PC-3 (cell line): Measurements from ENCODE around the gene DCDC2B.

Experiments used
- CTCF ChIP-seq: fragments of 300-600 bp; sonication (generic); conservative IDR thresholded peaks from 2 replicates; pipeline ENCODE4 v1.5.1; 2017; ENCODE audit warnings: antibody characterized with exemption, low read depth, mild to moderate bottlenecking, low read length
- EZH2 ChIP-seq: fragments of 300-600 bp; sonication (generic); IDR thresholded peaks from one replicate; pipeline ENCODE4 v1.6.1; 2017; ENCODE audit warnings: antibody characterized with exemption, mild to moderate bottlenecking, low read length; ENCODE audit not compliant: unreplicated experiment

DNA sequence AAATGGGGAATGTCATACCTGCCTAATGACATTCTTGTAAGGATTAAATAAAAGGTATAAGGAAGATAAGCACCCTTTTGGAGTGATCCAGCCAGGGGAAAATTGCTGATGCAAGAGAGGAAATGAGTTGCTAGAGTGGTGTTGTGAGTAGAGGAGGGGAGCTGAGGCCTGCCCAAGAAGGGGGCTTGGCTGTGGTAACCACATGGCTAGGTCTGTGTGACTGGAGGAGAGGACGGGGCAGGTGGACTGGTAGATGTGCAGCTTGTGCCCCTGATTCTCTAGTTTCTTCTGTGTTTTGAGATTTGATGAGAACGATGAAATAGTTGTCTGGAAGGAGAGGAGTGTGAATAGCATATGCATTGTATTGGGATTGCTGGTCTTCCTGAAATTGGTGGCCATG lies 22.8 kb upstream of the DCDC2B start:
- TF ChIP-seq CTCF = no peak
- TF ChIP-seq EZH2 = no peak
